ENCODE results near the gene PHLDA1.

- no peak for TF ChIP-seq CTCF (IDR thresholded peaks at IDR 0.05)
- no peak for TF ChIP-seq POLR2A (IDR thresholded peaks at IDR 0.05)
These were observed 52.9 kb downstream of the PHLDA1 start for GRCh38 chr12:75978677-75979076.

All from uterus (tissue), 2 donors.